GM21423 (cell line): ENCODE data around the gene GNPTAB.
"Not testable (repeated sequence)": the region's sequence is repeated elsewhere in the genome, so short reads cannot be mapped to it uniquely, and the experiment has no call there.

ENCODE experiments used
- ATAC-seq: cut with Tn5 transposase; IDR thresholded peaks from one replicate; pipeline ENCODE4 v1.9.1; 2021; ENCODE audit warnings: mild to moderate bottlenecking, moderate library complexity; ENCODE audit not compliant: unreplicated experiment

GNPTAB gene

DNA sequence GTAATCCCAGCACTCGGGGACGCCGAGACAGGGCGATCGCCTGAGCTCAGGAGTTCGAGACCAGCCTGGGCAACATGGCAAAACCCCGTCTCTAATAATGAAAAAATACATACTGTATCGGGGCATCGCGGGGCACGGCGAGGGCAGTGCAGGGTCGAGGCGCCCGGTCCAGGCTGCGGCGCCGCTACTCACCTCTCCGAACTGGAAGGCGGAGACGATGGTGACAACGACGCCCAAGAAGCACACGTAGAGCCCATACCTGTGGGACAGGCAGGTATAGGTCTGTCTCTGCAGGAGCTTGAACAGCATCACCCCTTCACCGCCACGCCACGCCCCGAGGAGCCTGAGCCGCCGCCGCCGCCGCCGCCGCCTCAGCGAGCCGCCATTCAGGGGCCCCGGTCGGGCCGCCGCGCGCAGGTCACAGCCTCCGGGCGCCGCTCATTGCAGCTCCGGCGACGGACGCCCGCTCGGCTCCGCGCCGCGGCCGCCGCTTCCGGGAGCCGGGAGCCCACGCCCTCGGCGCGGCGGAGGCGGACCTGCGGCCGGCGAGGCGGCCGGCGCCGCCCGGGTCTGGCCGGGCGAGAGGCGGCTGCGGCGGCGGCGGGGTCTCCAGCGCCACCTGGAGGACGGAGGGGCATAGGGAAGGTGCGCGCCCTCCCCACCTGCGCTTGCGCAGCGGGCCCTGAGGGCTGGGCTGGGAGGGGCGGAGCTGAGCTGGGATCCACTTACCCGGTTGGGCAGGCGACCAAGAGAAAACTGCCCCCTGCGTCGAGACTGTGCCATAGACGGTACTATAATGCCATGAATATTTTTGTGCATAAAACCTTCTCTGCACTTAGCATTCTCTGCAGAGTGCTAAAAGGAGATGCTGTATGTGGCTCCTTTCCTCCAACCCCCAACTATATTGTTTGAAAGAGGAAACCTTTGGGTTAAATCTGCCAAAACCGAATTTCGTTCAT, at the start of gene GNPTAB:
Gene GNPTAB, minus strand, starts transcription at position 593 of the 959 bp plus-strand sequence. Its CDS starts 284 bp downstream, at position 309.
- ATAC-seq = peak; percentile 88

DNA sequence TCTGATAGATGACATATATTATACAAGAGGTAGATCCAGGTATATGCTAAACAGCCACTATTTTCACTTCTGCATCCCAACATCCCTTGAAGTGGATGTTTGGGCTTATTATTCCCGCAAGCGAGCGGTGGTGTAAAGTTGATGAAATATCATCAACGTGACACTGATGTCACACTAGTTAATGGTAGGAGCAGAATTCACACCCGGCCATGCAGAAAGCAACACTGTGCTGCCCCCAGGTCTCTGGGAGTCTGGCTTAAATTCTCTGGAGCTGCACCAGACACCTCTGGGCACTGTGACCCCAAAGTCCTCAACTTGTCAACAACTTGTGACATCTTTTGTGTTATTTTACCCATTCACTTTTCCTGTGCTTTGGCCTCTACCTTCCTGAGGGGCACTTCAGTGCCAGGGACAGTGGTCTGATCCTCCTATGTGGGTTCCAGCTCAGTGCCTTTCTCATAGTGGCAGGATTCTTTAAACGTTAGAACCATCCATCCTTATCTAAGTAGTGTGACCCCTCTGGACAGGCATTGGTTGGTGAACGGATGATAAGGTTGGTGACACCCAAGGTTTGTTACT, 47.6 kb upstream of the GNPTAB start:
- peak; percentile 18 for ATAC-seq

DNA sequence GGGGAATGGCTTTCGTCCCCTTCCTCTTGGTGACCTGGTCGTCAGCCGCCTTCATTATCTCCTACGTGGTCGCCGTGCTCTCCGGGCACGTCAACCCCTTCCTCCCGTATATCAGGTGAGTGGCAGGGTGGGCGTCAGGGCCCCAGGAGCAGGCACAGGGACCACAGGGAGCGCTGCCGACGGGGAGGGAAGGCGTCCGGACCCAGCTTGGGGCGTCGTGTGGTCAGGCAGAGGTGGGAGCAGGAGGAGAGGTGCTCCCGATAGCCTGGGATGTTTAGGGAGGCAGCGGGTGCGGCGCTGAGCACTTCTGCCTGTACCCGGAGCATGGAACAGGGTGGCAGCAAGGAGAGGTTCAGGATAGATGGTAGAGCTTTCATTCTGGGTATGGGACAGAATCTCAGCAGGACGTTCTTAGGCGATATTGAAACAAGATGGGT, 47.1 kb upstream of the GNPTAB start:
- peak; percentile 10 for ATAC-seq

DNA sequence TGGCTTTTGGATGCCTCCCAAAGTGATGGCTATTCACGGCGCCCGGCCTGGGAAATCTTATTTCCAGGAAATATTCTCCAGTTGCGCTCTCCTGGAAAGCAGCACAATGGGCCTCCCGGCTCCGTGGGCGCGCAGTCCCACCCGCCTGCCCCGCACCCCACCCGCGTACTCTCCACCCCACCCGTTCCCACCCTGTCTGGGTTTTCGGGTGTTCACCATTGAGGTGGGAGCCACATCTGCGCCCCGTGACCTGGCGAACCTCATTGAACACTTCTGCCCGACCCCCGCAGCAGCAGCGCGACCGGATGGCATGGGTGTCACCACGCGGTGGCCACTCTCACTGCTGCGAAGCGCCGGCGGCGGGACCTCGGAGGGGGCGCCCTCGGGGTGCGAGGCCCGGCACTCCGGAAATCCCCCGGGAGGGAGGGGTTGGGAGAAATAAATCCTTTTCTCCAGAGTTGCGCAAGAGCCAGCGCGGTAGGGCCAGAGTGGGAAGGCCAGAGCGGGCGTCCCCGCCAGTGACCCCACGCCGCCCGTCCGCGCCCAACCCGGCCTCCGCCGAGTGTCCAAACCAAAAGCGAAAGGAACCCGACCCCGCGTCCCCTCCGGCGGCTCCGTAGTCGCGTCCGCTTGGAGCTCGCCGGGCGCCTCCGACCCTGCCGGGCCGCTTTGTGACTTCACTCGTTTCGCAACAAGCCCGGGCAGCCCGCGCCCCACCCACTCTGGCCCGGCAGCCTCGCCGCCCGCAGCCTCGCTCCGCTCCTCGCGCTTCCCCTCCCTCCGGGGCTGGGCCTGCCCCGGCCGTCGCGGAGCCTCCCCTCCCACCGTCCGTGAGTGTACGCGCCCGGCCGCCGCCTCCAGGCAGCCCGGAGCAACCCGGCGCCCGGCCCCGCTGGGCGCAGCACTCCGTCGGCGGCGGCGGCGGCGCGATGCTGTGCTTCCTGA, 46.4 kb upstream of the GNPTAB start, which contains the start of gene DRAM1:
Gene DRAM1, plus strand, starts transcription at position 720 of the 945 bp plus-strand sequence. Its CDS starts 210 bp downstream, at position 930.
- ATAC-seq = peak; percentile 82

DNA sequence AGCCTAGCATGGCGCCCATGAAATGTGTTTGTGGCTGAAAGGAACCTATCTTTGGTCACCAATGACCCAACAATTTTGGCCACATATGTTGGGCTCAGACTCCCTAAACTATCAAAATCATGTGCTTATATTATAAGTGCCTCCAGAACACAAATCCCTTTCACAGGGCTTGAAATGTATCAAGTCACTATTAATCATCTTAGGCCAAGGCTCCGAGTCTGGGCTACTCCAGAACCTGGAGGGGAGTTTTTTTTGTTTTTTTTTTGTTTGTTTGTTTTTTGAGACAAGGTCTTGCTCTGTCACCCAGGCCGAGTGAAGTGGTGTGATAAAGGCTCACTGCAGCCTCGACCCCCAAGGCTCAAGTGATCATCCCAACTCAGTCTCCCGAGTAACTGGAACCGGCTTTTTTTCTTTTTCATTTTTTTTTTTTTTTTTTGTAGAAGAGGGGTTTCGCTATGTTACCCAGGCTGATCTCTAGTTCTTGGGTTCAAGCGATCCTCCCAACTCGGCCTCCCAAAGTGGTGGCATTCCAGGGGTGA, 45.6 kb upstream of the GNPTAB start:
- ATAC-seq = no peak

DNA sequence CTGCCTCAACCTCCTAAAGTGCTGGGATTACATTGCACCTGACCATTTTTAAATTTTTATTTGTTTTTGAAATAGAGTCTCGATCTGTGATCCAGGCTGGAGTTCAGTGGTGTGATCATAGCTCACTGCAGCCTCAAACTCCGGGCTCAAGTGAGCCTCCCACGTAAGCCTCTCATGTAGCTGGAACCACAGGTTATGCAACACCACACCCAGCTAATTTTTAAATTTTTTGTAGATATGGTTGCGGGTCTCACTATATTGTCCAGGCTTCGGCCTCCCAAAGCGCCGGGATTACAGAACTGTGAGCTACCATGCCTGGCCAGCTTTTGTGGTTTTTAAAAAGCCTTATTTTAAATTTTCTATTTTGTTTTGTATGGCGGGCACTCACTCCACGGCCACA, 44.4 kb upstream of the GNPTAB start:
- ATAC-seq = no peak

DNA sequence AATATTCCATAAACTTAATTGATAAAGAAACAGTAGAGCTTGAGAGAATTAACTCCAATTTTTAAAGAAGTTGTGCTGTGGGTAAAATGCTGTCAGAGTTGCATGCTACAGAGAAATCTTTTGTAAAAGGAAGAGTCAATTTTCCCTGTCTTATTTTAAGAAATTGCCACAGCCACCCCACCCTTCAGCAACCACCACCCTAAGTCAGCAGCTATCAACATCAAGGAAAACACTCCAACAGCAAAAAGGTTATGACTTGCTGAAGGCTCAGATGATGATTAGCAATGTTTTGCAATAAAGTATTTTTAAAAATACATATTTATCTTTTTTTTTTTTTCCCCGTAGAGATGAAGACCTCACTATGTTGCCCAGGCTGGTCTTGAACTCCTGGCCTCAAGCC, 40.2 kb upstream of the GNPTAB start:
- ATAC-seq = no peak

DNA sequence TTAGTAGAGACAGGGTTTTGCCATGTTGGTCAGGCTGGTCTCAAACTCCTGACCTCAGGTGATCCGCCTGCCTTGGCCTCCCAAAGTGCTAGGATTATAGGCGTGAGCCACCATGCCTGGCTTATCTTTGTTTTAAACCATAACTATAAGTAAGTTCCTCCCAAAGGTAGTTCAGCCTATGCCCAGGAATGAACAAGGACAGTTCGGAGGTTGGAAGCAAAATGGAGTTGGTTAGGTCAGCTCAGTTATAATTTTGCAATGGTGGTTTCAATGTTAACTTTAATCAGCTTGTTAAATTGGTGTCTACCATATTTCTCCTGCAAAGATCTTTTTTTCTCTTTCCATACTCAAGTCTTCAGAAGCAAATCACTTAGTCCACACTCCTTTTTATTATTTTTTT, 36.9 kb upstream of the GNPTAB start:
- not testable (repeated sequence) for ATAC-seq

DNA sequence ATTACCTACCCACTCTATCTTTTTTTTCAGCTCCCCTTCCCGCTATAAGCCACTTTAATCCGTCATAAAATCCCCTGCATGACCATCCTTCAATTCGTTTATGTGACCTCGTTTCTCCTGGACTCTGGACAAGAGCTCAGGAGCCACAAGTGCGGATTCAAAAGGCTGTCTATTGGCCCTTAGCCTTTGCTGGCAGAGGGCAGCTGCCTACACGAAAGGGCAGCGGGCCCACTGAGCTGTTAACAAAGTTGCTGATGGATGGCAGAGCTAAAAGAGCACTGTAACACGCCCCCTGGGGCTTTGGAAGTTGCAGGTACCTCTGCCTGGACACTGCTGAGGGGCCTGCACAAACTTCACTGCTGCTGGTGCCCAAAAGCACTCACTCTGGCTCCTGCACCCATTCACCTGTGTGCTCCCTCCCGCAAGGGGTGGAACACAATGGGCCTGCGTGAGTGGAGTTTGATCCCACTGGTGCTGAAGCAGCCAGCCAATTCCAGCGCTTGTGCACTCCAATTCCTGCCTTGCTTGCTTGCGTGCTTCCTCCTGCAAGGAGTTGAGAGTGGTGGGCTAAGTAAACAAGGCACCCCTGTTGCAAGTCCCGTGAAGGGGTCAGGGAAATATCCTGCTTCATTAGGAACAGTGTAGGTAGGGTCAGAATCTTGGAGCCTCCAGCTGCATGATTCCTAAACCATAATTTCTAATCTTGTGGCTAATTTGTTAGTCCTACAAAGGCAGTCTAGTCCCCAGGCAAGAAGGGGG, 36.0 kb upstream of the GNPTAB start:
- ATAC-seq = no peak

DNA sequence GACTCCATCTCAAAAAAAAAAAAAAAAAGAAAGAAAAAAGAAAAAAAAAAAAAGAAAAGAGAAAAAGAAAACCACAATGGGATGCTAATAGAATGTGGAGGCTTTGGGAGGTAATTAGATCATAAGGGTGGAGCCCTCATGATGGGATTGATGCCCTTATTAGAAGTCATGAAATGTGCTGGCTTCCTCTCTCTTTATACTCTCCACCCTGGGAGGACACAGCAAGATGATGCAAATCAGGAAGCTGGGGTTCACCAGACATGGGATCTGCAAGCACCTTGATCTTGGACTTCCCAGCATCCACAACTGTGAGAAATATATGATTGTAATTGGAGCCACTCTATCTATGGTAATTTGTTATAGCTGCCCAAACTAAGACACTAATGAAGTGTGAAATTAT, 33.2 kb upstream of the GNPTAB start:
- no peak for ATAC-seq

DNA sequence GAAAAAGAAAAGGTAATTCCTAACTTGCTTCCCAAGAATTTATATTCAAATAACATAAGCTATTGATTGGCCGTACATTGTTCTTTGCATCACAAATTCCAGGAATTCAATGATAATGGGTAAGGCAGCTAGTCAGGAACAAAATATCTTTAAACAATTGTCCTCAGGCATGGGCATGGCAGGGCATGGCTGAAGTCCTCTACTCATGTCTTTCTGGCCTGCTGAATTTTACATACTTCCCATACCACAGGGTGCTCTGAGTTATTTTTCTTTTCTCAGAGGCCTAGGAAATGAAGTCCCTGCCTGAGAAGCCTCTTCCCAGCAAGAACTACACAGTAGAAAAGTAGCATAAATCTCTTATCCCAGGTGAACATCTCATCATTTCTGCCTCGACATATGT, 31.5 kb upstream of the GNPTAB start:
- no peak for ATAC-seq

DNA sequence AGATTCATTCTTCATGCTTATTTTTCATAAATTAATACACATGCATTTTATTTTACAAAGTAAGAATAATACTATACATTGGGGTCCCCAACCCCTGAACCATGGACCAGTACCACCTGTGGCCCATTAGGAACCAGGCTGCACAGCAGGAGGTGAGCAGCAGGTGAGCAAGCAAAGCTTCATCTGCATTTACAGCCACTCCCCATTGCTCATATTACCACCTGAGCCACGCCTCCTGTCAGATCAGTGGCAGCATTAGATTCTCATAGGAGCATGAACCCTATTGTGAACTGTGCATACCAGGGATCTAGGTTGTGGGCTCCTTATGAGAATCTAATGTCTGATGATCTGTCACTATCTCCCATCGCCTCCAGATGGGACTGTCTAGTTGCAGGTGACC, 30.9 kb upstream of the GNPTAB start:
- not testable (repeated sequence) for ATAC-seq

DNA sequence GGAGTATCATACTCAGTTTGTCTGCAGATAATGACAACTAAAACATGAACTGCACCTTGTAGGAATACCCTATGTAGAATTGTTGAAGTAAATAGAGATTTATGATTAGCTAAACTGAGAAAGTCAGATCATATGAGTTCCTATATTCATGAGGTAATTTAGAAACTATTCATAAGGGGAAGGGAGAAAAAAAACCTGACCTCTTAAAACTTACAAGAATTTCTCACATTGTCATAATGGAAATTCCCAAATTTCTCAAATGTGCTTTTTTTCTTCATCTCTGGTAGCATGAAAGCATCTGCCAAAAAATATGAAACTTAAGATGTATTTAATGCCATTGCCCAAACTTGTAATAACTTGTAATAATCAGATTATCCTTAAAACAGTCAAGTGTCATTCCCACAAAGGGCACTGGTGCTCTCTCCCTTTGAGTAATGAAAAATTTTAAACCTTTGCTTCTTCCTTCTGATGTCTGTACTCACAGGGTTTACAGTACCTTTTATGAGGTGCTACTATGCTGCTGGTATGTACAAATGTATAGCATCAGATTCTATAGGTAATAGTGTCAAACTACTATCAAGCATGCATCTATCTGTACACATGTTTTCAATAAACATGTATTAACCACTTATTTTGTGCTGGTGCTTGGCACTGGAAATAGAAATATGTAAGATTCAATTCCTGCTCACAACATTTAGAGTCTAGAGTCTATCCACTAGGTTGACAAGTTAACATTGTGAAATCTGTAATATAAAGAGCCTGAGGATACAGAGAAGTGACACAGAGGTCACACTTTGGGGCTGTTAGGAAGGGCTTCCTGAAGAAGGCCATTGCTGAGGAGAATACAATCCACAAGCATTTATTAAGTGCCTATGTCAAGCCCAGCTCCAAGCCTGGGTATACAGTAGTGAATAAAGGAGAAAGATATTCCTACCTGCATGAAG, 29.2 kb upstream of the GNPTAB start:
- peak; percentile 29 for ATAC-seq

DNA sequence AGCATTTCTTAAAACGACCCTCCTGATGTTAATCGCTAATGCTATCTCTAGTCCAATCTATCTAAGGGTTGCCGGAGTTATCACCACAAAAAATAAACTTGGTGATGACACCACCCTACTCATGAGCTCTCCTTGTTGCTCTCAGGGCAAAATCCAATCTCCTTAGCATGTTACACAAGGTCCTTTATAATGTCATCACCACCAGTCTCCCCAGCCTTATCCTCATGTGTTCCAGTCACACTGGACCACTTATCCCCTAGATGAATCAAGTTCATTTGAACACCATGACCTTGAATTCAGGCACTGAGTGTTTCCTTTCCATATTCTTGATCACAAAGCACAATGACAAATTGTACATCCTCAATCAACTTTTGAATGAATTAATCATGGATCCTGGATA, 27.6 kb upstream of the GNPTAB start:
- ATAC-seq = no peak

DNA sequence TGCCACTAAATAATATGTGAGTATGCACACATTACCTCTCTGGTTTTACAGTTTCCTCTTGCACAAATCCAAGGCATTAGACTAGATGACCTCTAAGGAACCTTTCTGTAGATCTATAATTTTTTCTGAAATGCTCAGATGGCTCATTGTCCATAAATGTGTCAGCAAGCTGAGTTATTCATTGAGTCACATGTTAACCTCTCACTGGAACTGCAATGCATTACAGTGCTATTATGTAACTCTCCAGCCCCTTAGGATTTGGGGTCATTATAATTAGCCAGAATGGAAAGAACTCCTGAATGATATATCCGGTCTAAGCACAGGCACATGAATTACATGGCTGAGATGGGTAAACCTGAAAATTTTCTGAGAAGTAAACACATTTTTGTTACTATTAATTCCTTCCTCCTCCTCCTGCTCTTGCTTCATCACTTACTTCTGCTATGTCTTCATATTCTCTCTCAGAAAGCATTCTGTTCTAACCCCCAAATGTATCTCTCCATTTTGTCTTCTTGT, 26.3 kb upstream of the GNPTAB start:
- peak; percentile 40 for ATAC-seq

DNA sequence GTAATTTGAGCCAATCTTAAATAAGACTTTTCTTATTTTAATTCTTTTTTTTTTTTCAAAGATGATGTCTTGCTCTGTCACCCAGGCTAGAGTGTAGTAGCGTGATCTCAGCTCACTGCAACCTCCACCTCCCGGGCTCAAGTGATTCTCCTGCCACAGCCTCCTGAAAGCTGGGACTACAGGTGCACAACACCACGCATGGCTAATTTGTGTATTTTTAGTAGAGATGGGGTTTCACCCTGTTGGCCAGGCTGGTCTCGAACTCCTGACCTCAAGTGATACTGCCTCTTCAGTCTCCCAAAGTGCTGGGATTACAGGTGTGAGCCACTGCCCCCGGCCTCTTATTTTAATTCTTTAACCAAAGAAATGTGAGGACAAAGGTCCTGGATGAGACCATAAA, 25.9 kb upstream of the GNPTAB start:
- peak; percentile 7 for ATAC-seq

DNA sequence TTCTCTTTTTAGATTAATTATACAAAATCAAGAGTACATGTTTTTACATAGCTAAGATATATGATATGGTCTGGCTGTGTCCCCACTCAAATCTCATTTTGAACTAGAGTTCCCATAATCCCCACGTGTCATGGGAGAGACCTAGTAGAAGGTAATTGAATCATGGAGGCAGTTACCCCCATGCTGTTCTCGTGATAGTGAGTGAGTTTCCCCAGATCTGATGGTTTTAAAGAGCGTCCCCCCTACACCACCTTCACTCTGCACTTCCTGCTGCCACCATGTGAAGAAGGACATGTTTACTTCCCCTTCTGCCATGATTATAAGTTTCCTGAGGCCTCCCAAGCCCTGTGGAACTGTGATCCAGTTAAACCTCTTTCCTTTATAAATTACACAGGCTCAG, 25.2 kb upstream of the GNPTAB start:
- ATAC-seq = no peak

DNA sequence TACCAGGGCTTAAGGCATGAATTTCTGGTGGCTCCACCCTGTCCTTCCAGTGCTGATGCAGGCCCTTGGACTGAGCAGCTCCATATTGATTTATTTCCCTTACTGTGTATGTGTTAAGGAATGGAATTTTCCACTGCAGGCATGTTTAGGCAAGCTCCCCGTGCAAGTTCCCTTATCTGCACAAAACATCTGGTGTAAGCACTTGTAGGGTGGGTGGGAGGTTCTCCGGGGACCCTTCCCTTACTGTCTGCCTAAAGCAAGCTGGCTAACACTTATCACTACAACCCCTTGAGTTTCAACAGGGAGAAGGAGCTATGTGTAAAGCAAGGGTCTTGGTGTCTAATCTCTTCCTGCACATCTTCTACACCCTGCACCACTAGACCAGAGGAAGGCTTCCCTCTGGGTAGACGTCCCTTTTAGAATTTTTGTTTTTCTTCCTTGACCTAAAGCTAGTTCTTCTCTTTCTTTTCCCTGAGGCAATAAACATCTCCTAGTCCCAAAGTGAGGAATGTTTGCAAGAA, 24.7 kb upstream of the GNPTAB start:
- no peak for ATAC-seq
